ENCODE results near the gene NRCAM.

The NRCAM gene

GRCh38 chr7:108135446-108136190 is 320.6 kb downstream of the NRCAM start:
- Histone ChIP-seq H3K27me3 (ENCODE audit: control insufficient read depth, insufficient read depth, low read length) (no peaks in the 10 kb centered on the region), H3K9ac (ENCODE audit: low read depth, low read length) (no peak overlapping the region), H3K9me3 (ENCODE audit: control insufficient read depth, insufficient read depth, low read length) (no peaks in the 10 kb centered on the region), H3K4me3 (ENCODE audit: low read depth, low read length) (no peak overlapping the region), H3K36me3 (ENCODE audit: control insufficient read depth, insufficient read depth, low read length) (no peaks in the 10 kb centered on the region), H3K4me1 (ENCODE audit: control insufficient read depth, insufficient read depth, low read length) (peaks cover 5% of the 10 kb centered on the region)

- no peaks in the 10 kb centered on the region for H3K36me3 ChIP-seq (ENCODE audit: control insufficient read depth, insufficient read depth, low read length)
- no peaks in the 10 kb centered on the region for H3K9me3 ChIP-seq (ENCODE audit: control insufficient read depth, insufficient read depth, low read length)
- H3K4me1 ChIP-seq (ENCODE audit: control insufficient read depth, insufficient read depth, low read length), result peaks cover 5% of the 10 kb centered on the region
- no peak overlapping the region for H3K4me3 ChIP-seq (ENCODE audit: low read depth, low read length)
- H3K27me3 ChIP-seq (ENCODE audit: control insufficient read depth, insufficient read depth, low read length), result no peaks in the 10 kb centered on the region
- no peak overlapping the region for H3K9ac ChIP-seq (ENCODE audit: low read depth, low read length)
These were observed 321.8 kb downstream of the NRCAM start for GRCh38 chr7:108134486-108134885.

- Histone ChIP-seq H3K9me3 (ENCODE audit: control insufficient read depth, insufficient read depth, low read length) (no peaks in the 10 kb centered on the region), H3K4me3 (ENCODE audit: low read depth, low read length) (no peak overlapping the region), H3K27me3 (ENCODE audit: control insufficient read depth, insufficient read depth, low read length) (no peaks in the 10 kb centered on the region)
These were observed 323.5 kb downstream of the NRCAM start for GRCh38 chr7:108132551-108133265.

GRCh38 chr7:108130261-108130660 is 326.0 kb downstream of the NRCAM start, which contains the start of gene LAMB4:
TSS of gene LAMB4 (minus strand) at chr7:108130361. CDS start at chr7:108123164, 7,197 bp downstream.
- Histone ChIP-seq H3K9me3 (ENCODE audit: control insufficient read depth, insufficient read depth, low read length) (no peaks in the 10 kb centered on the region), H3K27me3 (ENCODE audit: control insufficient read depth, insufficient read depth, low read length) (no peaks in the 10 kb centered on the region), H3K4me1 (ENCODE audit: control insufficient read depth, insufficient read depth, low read length) (peaks cover 5% of the 10 kb centered on the region), H3K9ac (ENCODE audit: low read depth, low read length) (no peak within 1 kb of the TSS), H3K36me3 (ENCODE audit: control insufficient read depth, insufficient read depth, low read length) (no peaks in the 10 kb centered on the region), H3K4me3 (ENCODE audit: low read depth, low read length) (no peak within 1 kb of the TSS)

More at GRCh38 chr7:108132551-108133265, 323.5 kb downstream of the NRCAM start:
- Histone ChIP-seq H3K4me1 (ENCODE audit: control insufficient read depth, insufficient read depth, low read length) (peaks cover 5% of the 10 kb centered on the region), H3K36me3 (ENCODE audit: control insufficient read depth, insufficient read depth, low read length) (no peaks in the 10 kb centered on the region), H3K9ac (ENCODE audit: low read depth, low read length) (no peak overlapping the region)

GRCh38 chr7:108129018-108129965 is 326.9 kb downstream of the NRCAM start:
- no peak overlapping the region for H3K4me3 ChIP-seq (ENCODE audit: low read depth, low read length)

GRCh38 chr7:108128514-108128913 is 327.7 kb downstream of the NRCAM start:
- Histone ChIP-seq H3K9me3 (ENCODE audit: control insufficient read depth, insufficient read depth, low read length) (no peaks in the 10 kb centered on the region), H3K4me1 (ENCODE audit: control insufficient read depth, insufficient read depth, low read length) (peaks cover 5% of the 10 kb centered on the region), H3K36me3 (ENCODE audit: control insufficient read depth, insufficient read depth, low read length) (no peaks in the 10 kb centered on the region)

More at GRCh38 chr7:108129018-108129965, 326.9 kb downstream of the NRCAM start:
- Histone ChIP-seq H3K4me1 (ENCODE audit: control insufficient read depth, insufficient read depth, low read length) (peaks cover 5% of the 10 kb centered on the region), H3K9ac (ENCODE audit: low read depth, low read length) (no peak overlapping the region), H3K9me3 (ENCODE audit: control insufficient read depth, insufficient read depth, low read length) (no peaks in the 10 kb centered on the region), H3K36me3 (ENCODE audit: control insufficient read depth, insufficient read depth, low read length) (no peaks in the 10 kb centered on the region), H3K27me3 (ENCODE audit: control insufficient read depth, insufficient read depth, low read length) (no peaks in the 10 kb centered on the region)

GRCh38 chr7:108127461-108127860 is 328.8 kb downstream of the NRCAM start:
- H3K36me3 ChIP-seq (ENCODE audit: control insufficient read depth, insufficient read depth, low read length), result no peaks in the 10 kb centered on the region
- no peaks in the 10 kb centered on the region for H3K27me3 ChIP-seq (ENCODE audit: control insufficient read depth, insufficient read depth, low read length)
- no peaks in the 10 kb centered on the region for H3K9me3 ChIP-seq (ENCODE audit: control insufficient read depth, insufficient read depth, low read length)
- no peak overlapping the region for H3K4me3 ChIP-seq (ENCODE audit: low read depth, low read length)
- H3K4me1 ChIP-seq (ENCODE audit: control insufficient read depth, insufficient read depth, low read length), result peaks cover 4% of the 10 kb centered on the region
- H3K9ac ChIP-seq (ENCODE audit: low read depth, low read length), result no peak overlapping the region

More at GRCh38 chr7:108128514-108128913, 327.7 kb downstream of the NRCAM start:
- Histone ChIP-seq H3K9ac (ENCODE audit: low read depth, low read length) (no peak overlapping the region), H3K27me3 (ENCODE audit: control insufficient read depth, insufficient read depth, low read length) (no peaks in the 10 kb centered on the region), H3K4me3 (ENCODE audit: low read depth, low read length) (no peak overlapping the region)

GRCh38 chr7:108124820-108125219 is 331.4 kb downstream of the NRCAM start:
- Histone ChIP-seq H3K9ac (ENCODE audit: low read depth, low read length) (no peak overlapping the region), H3K27me3 (ENCODE audit: control insufficient read depth, insufficient read depth, low read length) (no peaks in the 10 kb centered on the region), H3K4me1 (ENCODE audit: control insufficient read depth, insufficient read depth, low read length) (no peaks in the 10 kb centered on the region), H3K36me3 (ENCODE audit: control insufficient read depth, insufficient read depth, low read length) (no peaks in the 10 kb centered on the region), H3K9me3 (ENCODE audit: control insufficient read depth, insufficient read depth, low read length) (no peaks in the 10 kb centered on the region), H3K4me3 (ENCODE audit: low read depth, low read length) (no peak overlapping the region)

- Histone ChIP-seq H3K36me3 (ENCODE audit: control insufficient read depth, insufficient read depth, low read length) (no peaks in the 10 kb centered on the region), H3K4me3 (ENCODE audit: low read depth, low read length) (no peak overlapping the region)
These were observed 334.1 kb downstream of the NRCAM start for GRCh38 chr7:108122181-108122580.

GRCh38 chr7:108120933-108121332 is 335.3 kb downstream of the NRCAM start:
- Histone ChIP-seq H3K4me1 (ENCODE audit: control insufficient read depth, insufficient read depth, low read length) (no peaks in the 10 kb centered on the region), H3K4me3 (ENCODE audit: low read depth, low read length) (no peak overlapping the region), H3K27me3 (ENCODE audit: control insufficient read depth, insufficient read depth, low read length) (no peaks in the 10 kb centered on the region), H3K36me3 (ENCODE audit: control insufficient read depth, insufficient read depth, low read length) (no peaks in the 10 kb centered on the region), H3K9ac (ENCODE audit: low read depth, low read length) (no peak overlapping the region), H3K9me3 (ENCODE audit: control insufficient read depth, insufficient read depth, low read length) (no peaks in the 10 kb centered on the region)

More at GRCh38 chr7:108122181-108122580, 334.1 kb downstream of the NRCAM start:
- Histone ChIP-seq H3K9ac (ENCODE audit: low read depth, low read length) (no peak overlapping the region), H3K9me3 (ENCODE audit: control insufficient read depth, insufficient read depth, low read length) (no peaks in the 10 kb centered on the region), H3K4me1 (ENCODE audit: control insufficient read depth, insufficient read depth, low read length) (no peaks in the 10 kb centered on the region), H3K27me3 (ENCODE audit: control insufficient read depth, insufficient read depth, low read length) (no peaks in the 10 kb centered on the region)

GRCh38 chr7:108120196-108120595 is 336.0 kb downstream of the NRCAM start:
- Histone ChIP-seq H3K27me3 (ENCODE audit: control insufficient read depth, insufficient read depth, low read length) (no peaks in the 10 kb centered on the region), H3K4me1 (ENCODE audit: control insufficient read depth, insufficient read depth, low read length) (no peaks in the 10 kb centered on the region), H3K36me3 (ENCODE audit: control insufficient read depth, insufficient read depth, low read length) (no peaks in the 10 kb centered on the region), H3K9me3 (ENCODE audit: control insufficient read depth, insufficient read depth, low read length) (no peaks in the 10 kb centered on the region), H3K9ac (ENCODE audit: low read depth, low read length) (no peak overlapping the region), H3K4me3 (ENCODE audit: low read depth, low read length) (no peak overlapping the region)

Measured in iPS-15b (cell line).